ENCODE results near the gene SNAPIN. TPM values are rescaled to one million over a fixed set of nuclear protein-coding genes. Genes with fewer than 3 reads are reported as not detected.

SNAPIN gene
- total and polyA plus RNA-seq, 9 of the 15 experiments (the other 6 are each of a cell fraction or from before 2014, with no cell fraction given) = 11.2 to 43.9 (median 32.3) TPM

DNA sequence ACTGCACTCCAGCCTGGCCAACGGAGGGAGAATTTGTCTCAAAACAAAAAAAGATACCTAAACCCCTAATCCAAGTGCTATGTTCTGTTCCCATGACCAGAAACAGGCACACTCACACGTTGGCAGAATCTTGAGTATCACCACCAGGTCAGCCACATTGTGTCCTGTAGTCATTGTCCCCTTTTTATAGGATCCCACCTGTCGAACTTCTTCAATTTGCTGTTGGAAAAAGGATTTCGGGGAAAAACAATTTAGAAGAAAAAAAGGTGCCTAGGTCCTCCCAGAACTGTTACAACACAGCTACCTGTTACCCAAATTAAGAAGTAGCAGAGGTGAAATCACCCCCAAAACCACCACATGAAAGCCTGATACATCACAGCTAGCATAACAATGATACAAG, 8.9 kb downstream of the SNAPIN start:
- Histone ChIP-seq H3K36me3 (ENCODE audit: control insufficient read depth, insufficient read depth, low read length) (peaks cover 80% of the 10 kb centered on the region), H4K20me1 (replicated peaks; ENCODE audit: control insufficient read depth, insufficient read depth, low read length) (no peaks in the 10 kb centered on the region), H3K4me3 (no peak overlapping the region), H3K9me3 (replicated peaks; ENCODE audit: control insufficient read depth, insufficient read depth, low read depth, low read length) (no peaks in the 10 kb centered on the region), H3K27me3 (ENCODE audit: control insufficient read depth in 2 of 2, insufficient read depth in 2 of 2, low read length in 2 of 2) (no peaks in the 10 kb centered on the region), H3K9me1 (ENCODE audit: control insufficient read depth, insufficient read depth, low read length) (no peaks in the 10 kb centered on the region), H3K79me2 (ENCODE audit: control insufficient read depth, insufficient read depth, low read length) (peaks cover 37% of the 10 kb centered on the region), H2AFZ (ENCODE audit: low read depth, low read length) (no peak overlapping the region), H3K4me1 (replicated peaks in 1 of 2; ENCODE audit: control insufficient read depth in 2 of 2, insufficient read depth in 2 of 2, low read length in 2 of 2) (peaks cover 0 to 2% of the 10 kb centered on the region in 2 experiments; a peak in 3 of 5 replicates), H3K27ac (ENCODE audit: extremely low read depth, low read depth, low read length) (no peak overlapping the region), H3K9ac (ENCODE audit: insufficient read depth in 1 of 2, low read depth in 2 of 2, low read length in 2 of 2) (no peak overlapping the region), H3K4me2 (ENCODE audit: insufficient read depth, low read length) (no peak overlapping the region)
- ATAC-seq (no peak), DNase-seq (ENCODE audit: extremely low read depth in 1 of 4, low spot score in 3 of 4) (no peak), FAIRE-seq (no peak)
- BruUV-seq (replicated peaks) = no TSS peak
- intact Hi-C loops (cut with micrococcal nuclease) (no loop called here), in situ Hi-C loops (cut with MboI) (no loop called here)
- ChIA-PET CTCF (ENCODE audit: low intra/inter-chr PET ratio) (no interaction called here), POLR2A (interaction anchor here (0.7 to 4.8 kb wide), 8 partner anchors 8 to 310 kb away, joined by 3 to 26 read pairs (median 4); partner anchors contain the start of genes CHTOP, JTB, S100A13 and SNAPIN)
- 96% methylated on average over 4 of the region's 4 CpGs for WGBS (ENCODE audit: insufficient coverage, low coverage, missing lambda C conversion rate)
- no peak for TF ChIP-seq ZNF764 (CRISPR knock-in tag; IDR thresholded peaks at IDR 0.05; ENCODE audit: low read depth)
- TF ChIP-seq CBX2 (IDR thresholded peaks at IDR 0.05; ENCODE audit: insufficient read depth, low read length, poor library complexity, severe bottlenecking) = no peak
- TF ChIP-seq TSC22D4 (tag; IDR thresholded peaks at IDR 0.05) = no peak
- TF ChIP-seq KLF13 (tag; IDR thresholded peaks at IDR 0.05; ENCODE audit: borderline replicate concordance, low read depth) = no peak
- no peak for TF ChIP-seq ZNF695 (CRISPR knock-in tag; IDR thresholded peaks at IDR 0.05)
- TF ChIP-seq, protein P1, sequence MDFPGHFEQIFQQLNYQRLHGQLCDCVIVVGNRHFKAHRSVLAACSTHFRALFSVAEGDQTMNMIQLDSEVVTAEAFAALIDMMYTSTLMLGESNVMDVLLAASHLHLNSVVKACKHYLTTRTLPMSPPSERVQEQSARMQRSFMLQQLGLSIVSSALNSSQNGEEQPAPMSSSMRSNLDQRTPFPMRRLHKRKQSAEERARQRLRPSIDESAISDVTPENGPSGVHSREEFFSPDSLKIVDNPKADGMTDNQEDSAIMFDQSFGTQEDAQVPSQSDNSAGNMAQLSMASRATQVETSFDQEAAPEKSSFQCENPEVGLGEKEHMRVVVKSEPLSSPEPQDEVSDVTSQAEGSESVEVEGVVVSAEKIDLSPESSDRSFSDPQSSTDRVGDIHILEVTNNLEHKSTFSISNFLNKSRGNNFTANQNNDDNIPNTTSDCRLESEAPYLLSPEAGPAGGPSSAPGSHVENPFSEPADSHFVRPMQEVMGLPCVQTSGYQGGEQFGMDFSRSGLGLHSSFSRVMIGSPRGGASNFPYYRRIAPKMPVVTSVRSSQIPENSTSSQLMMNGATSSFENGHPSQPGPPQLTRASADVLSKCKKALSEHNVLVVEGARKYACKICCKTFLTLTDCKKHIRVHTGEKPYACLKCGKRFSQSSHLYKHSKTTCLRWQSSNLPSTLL (IDR thresholded peaks at IDR 0.05) = no peak
- TF ChIP-seq ZBTB7A (IDR thresholded peaks at IDR 0.05; ENCODE audit: borderline replicate concordance, control insufficient read depth, low read depth, low read length) = no peak

All from K562 (cell line).